HG03432 (cell line): ENCODE data around the gene GALNT10.
"Not testable (repeated sequence)": the region's sequence is repeated elsewhere in the genome, so short reads cannot be mapped to it uniquely, and the experiment has no call there.

ENCODE experiments used
- ATAC-seq: cut with Tn5 transposase; IDR thresholded peaks from one replicate; pipeline ENCODE4 v1.9.1; 2021; ENCODE audit warnings: mild to moderate bottlenecking, moderate library complexity; ENCODE audit not compliant: unreplicated experiment

The GALNT10 gene

DNA sequence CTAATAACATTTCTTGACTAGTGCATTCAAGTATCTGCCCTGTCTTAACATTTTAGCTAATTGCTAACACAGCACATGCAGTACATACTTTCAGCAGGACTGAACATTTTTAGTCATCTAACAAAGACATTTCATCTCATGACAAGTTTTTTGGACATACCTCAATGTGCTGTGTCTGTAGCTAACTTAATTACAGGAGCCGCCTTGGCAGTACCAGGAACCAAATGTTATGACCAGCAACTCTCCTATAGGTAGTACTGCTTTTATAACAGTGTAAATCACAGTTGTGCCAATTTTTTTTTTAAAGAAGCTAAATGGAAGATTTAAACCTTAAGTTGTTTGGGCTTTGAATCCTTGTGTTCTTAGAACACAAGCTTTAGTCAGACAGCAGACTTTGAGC is 155.9 kb downstream of the GALNT10 start:
- ATAC-seq: no peak

DNA sequence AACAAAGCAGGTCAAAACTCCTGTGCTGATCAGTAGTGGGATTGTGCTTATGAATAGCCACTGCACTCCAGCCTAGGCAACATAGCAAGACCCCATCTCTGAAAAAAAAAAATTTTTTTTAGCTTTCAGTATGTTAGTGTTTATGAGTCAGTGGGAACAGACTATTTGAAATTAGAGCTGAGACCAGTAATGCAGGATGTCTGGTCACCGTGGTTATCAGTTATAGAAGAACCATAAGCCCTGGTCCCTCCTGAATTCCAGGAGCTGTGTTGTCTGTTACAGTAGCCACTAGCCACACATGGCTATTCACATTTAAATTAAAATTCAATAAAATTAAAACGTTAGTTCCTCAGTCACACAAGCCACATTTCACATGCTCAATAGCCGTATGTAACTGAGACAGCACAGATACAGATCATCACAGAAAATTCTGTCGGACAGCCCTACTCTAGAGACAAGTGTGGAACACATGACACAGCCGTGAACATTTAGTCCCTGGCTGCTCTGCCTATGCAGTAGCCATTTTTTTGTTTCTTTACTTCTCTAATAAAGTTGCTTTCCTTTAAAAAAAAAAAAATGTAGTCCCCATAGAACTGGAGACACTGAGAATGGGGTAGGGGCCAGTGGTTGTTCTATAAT is 159.2 kb downstream of the GALNT10 start:
- ATAC-seq: no peak

DNA sequence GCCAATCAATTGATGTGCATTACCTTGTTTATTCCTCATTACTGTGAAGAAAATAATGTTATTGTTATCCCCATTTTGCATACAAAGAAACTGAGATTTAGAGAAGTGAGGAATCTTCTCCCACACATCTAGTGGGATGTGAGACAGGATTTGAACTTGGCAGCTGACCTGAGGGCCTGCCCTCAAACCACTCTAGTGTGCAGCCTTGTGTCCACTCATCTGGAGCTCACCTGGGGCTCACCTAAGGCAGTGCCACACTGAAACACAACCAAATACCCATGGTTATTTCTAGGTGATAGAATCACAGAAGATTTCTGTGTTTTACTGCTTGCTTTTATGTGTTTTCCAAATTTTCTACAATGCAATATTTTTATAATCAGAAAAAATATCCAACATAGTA is 160.6 kb downstream of the GALNT10 start:
- peak; percentile 10 for ATAC-seq

DNA sequence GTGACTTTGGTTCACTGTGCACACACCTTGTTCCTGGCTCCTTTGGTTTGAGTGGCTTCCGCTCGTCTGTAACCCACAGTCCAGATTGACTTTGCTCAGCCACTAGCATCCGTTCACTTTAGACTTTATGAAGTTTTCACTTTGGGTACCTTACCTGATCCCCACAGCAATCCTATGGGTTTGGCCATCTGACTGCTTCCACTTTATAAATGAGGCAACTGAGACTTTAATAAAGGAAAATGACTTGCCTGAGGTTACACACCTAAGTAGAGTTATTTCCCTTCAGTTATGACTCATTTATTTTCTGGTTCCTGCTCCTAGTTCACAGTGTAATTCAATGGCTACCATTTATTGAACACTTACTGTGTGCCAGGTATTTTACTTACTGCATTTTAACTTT is 161.0 kb downstream of the GALNT10 start:
- ATAC-seq: peak; percentile 74

DNA sequence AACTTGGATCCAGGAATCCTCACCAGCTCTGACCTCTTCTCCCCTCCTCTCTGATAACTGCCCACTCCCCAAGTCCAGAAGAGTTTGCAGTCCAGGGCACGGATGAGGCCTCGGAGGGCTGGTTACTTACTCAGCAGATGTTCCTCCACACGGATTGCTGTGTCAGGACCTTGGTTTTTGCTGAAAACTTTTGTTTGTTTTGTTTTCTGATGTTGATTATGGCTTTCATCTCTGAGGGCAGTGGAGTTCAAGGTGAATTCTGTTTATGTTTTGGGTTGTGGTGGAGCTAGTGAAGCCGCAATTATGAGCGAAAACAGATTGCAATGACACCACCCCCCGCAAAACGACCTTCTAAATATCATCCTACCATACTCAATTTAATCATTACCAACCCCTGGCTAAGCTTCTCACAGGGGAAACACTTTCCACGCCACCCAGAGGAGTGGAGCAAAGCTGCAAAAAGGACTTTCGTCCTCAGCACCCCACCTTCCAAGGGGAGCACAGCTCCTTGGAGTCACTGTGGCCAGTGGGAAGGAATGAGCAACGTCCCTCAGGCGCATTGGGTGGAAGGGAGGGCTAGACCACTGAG is 162.5 kb downstream of the GALNT10 start:
- ATAC-seq: no peak

DNA sequence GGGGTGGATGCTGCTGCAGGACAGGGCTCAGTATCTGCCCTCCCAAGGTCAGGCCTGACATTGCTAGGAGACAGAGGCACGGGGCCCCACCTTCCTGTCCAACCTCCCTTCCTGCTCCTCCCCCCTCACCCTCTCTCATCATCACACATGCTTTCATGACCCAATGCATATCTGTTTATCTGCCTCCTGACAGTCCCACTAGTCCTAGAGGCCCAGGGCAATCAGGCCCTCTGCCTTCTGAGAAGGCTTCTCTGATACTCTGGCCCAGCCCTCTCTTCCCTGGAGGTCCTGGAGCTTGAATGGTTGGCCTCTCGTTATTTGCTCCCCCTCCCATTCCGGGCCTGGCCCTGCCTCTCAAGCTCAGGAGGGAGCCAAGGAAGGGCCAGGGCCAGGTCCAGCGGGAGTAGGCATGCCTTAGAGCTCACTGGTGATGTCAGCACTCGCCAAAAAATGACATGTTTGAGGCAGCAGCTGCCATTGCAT is 164.6 kb downstream of the GALNT10 start:
- ATAC-seq: no peak

DNA sequence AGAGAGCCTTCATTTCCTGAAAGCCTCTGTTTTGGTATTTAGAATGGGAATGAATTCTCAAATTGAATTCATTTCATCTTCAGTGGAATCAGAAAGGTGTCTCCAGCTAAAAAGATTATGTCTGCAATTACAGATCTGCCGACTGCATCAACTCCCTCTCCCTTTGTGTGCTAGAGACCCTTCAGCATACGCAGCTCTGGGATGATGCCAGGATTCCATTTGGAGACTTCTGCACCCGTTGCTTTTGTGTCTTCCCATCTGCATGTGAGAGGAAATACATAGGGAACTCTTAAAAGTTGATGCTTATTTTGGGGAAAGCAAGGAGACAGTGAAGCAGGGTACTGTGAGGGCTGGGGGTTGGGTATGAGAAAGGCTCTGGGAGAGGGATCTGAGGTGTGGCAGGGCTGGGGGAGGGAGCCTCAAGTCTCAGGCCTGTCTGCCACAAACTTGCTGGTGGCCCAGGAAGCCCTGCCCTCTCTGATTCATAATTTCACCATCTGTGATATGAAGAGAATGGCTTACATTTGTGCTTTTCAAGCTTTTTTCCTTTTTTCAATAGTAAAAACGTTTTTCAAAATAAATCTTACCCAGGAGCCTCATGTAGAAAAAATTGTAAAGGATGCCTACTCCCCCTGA is 165.6 kb downstream of the GALNT10 start:
- ATAC-seq: no peak

DNA sequence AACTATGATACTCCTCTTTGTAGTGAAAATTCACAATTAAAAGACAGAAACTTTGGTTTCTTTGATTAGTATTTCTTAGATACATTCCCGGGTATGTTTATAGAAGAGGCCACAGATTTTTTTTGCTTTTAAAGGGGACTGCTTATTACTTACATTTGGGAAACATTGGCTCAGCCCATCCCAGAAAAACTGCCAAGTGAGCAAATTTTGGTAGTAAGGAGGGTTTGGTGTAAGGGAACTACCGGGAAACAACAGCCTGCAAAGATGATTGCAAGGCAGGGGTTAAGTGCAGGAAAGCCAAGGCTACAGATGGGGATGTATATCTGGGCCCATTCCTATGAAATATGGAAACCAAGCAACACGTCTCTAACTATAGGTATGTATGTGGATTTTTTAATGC is 166.4 kb downstream of the GALNT10 start:
- ATAC-seq: no peak

DNA sequence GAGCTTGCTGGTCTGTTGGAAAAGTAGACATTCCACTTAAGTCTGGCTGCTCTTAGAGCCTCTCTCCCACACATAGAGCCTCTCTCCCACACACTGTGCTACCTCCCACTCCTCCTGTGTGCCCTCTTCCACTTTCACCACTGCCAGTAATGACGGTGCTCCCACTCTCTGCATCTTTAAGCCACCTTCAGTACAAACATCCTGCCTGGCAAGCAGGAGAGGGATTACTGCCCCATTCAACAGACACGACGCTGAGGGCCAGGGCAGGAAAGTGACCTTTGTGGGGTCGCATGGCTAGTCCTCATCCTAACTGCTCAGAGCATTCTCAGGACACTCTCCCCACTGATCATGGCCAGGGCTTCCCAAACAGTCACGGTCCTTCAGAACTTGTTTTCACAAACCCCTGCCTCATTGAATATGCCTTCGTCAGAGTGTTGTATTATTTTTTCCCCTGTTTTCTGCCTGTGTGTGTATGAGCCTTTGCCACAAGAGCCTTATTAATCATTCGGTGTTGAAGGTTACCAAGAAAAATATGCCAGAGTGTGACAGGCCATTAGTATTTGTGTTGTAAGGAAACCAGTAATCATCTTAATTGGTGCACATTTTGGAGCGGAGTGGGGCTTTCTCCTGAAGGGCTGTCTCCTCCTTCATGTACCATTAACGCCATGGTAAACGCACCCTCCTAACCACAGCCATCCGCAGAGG is 168.1 kb downstream of the GALNT10 start:
- ATAC-seq: no peak

DNA sequence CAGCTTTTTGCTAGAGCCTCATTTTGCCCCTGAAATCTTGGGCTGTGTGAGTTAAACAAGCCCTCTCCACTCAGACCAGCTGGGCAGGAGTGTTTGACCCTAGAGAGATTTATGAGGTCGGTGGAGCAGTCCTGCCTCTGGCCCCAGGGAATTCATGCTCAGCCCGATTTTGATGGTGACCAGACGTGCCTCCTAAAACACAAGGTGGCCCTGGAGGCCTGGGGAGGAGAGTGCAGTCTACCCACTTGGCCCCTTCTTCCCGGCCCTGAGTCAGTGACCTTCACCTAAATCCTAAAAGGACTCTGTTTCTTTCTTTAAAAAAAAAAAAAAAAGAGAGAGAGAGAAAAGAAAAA is 168.7 kb downstream of the GALNT10 start:
- no peak for ATAC-seq

DNA sequence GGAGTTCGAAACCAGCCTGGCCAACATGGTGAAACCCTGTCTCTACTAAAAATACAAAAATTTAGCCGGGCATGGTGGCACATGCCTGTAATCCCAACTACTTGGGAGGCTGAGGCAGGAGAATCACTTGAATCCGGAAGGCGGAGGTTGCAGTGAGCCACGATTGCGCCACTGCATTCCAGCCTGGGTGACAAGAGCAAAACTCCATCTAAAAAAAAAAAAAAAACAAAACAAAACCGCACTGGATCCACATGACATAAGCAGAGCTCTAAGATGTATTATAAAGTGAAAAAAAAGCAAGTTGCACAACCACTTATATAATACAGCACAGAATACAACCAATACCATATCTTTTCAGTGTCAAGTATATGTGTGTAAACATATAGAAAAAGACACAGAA is 169.7 kb downstream of the GALNT10 start:
- not testable (repeated sequence) for ATAC-seq

DNA sequence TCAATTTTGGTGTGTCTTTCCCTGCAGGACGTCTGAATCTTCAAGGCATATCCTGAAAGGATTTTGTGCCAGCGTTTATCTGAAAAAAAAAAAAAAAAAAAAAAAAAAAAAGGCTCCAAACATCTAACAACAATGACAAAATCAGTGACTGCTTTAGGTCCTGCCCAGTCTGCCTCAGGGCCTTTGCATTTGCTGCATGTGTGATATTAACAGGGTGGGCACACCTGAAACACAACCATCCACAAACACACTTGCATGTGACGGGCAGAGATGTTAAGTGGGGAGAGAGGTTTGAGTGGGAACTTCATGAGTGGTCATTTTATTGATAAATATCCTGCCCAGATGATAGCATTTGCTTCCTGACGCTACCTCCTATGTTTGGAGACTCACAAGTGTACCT is 172.9 kb downstream of the GALNT10 start:
- no peak for ATAC-seq

DNA sequence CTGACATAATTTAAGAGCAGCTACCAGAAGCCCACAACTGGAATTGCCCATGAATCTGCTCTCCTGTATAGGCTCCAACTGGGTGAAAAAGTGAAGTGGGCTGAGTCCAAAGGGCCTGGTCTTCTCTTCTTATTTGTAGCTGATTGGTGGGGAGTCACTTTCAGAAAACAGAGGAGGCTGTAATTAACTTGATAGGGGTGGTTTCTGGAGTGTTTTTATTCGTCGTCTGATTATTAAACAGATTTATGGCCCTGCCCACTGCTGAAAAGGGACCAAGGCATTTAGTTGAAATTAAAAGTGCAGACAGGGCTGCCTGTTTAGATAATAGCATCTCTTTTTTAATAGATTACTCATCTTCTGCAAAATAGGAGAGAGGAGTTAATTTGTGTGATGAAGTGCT is 174.2 kb downstream of the GALNT10 start:
- no peak for ATAC-seq

DNA sequence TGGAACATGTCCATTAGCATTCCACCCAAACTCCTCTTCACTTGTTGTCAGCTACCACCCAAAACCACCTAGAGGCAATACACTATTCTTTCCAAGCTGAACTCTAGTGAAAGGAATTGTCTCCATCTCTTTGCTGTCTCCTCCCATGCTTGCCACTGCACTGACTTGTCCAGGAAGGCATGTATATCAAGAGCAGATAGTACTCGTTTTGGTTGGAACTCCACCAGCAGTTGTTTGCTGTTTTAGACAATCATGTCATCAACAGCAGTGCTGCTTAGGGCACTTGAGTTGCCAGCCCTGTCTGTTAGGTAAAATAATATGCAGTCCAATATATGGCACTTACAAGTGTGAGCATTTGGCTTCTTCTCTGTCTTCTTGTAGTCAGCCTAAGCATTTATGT is 175.3 kb downstream of the GALNT10 start:
- no peak for ATAC-seq

DNA sequence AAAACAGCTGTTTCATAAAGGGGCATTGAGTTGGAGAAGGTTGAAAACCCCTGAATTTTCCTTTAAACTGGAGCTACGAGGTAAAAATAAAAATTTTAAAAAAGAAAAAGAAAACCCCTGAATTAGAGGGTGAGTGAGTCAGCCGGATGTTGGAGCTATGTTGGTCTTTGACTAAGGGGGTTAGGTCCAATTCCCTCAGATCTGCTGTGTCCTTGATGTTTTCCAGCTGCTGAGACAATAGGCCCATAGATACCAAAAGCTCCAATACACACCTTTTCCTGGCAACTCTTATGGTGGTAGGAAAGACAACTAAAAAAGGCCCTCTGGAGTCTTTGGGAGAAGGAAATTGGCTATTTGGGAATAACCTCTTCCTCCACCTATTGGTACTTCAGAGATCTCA is 175.8 kb downstream of the GALNT10 start:
- ATAC-seq: no peak

DNA sequence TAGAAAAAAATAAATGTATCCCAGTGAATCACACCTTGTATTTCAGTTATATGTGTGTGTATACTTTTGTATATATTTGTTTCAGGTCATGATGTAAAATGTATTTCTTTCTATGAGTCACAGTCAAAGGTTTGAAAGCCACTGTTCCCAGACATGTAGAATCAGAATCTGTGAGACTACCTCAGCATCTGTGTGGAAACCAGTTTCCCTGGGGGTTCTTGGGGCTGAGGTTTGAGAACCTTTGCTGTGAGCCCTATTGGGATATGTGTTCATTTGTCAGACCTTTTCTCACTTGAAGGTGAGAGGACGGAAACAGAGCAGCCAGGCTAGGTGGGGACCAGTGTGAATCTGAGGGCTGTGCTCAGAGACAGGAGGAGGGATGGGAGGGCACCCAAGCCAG is 176.6 kb downstream of the GALNT10 start:
- peak; percentile 73 for ATAC-seq

DNA sequence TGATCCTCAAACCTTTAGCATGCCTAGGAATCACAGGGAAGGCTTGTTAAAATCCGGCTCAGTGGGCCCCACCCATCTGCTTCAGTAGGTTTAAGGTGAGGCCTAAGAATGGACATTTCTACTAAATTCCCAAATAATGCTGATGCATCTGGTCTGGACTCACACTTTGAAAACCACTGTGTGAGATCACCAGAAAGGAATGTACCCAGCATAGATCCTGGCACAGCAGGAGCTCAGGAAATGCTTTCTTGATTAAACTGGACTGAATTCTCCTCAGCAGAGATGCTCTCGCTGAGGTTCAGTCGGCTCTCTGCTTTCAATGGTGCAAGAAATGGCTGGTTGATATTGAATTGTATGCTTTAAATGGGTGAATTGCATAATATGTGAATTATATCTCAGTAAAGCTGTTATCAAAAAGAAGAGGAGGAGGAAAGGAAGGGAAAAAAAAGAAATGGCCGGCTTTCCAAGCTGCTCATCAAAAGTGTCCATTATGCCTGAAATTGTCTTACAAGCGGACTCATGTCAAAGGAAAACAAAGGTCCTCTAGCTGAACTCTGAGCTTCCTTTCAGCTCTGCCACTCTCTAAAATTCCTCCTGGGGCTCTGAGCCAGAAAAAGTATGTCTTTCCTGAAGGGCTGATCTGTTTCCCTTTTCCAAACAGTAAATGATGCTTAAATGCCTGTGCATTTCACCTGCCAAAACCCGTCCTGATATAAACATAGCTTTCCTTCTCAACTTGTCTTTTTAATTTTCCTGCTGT is 177.7 kb downstream of the GALNT10 start:
- no peak for ATAC-seq

DNA sequence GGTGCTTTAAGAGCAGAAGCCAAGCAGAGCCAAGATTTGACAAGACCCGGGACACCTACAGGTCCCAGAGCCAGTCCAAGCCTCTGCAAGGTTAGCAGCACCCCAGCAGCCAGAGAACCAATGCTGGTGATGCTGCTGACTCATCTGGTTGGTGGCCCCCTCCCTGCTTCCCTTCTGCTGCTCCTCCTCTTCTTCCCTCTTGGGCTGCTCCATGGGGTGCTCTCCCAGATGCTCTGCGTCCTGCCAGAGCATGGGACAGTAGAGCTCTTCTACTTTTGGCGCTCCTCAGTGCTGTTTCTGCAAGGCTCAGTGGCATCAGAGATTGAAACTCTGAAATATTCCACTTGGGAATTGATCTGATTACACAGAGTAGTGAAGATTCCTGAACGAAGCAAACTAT is 179.1 kb downstream of the GALNT10 start:
- no peak for ATAC-seq

DNA sequence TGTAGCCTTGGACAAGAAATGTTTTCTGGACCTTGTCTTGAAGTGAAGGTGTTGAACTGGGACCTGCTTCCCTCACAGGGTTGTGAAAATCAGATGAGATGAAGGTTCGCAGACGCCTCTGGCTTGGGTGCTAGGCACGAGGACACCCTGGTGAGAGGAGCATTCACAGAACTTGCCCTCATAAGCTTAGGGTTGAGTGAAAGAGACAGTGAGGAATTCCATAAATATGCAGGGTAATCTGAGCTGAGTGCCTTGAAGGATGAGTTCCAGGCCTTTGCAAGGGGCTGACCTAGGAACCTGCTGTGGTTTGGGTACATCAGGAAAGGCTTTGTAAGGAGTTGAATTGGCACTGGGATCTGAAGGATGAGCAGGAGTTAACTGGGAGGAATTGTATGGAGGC is 179.6 kb downstream of the GALNT10 start:
- ATAC-seq: no peak

DNA sequence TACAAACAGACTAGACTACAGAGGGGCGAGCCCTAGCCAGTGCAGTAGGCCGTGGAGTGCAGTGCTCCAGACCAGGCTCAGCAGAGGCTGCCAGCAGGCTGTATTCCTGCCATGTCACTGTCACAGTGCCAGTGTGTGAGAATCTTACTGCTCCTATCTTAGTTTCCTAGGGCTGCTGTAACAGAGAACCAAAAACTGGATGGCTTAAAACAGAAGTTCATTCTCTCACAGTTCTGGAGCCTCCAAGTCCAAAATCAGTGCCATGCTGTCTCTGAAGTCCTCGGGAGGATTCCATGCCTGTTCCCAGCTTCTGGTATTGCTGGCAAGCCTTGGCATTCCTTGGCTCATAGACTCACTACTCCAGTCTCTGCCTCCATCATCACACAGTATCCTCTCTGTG is 180.3 kb downstream of the GALNT10 start:
- no peak for ATAC-seq

DNA sequence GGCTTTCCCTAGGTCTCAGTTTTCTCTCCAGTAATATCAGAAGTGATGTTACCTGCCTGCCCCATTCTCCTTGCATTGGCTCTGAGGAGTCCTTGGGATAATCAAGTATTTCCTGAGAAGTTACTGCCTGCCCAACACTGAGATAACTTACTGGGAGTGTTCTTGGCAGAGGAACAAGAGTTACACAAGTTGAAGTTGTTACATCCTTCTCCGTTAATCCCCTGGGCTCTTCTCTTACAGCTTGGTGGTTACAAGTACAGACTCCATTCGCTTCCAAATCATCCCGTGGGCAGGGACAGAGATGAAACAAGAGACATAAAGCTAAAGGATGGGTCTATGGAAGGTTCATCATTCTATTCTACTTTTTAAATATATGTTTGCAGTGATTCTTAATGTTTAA is 181.2 kb downstream of the GALNT10 start:
- no peak for ATAC-seq
